Progenitor cell of endocrine pancreas (in vitro differentiated cells): Measurements from ENCODE around the gene SHISA8. TPM values are rescaled to one million over a fixed set of nuclear protein-coding genes. Genes with fewer than 3 reads are reported as not detected.

Experiments
- DNase-seq: peaks from one replicate; pipeline ENCODE4 v3.0.0; 2021; ENCODE audit warnings: low spot score; ENCODE audit not compliant: unreplicated experiment
- H3K27ac Mint-ChIP-seq: 2 replicates; pipeline ENCODE4 v1.8.0; 2021; ENCODE audit warnings: mild to moderate bottlenecking, moderate library complexity, mixed read lengths
- H3K27me3 Mint-ChIP-seq: 2 replicates; pipeline ENCODE4 v1.8.0; 2021; ENCODE audit warnings: mixed read lengths
- H3K36me3 Mint-ChIP-seq: 2 replicates; pipeline ENCODE4 v1.8.0; 2022; ENCODE audit warnings: mixed read lengths; ENCODE audit not compliant: insufficient read depth
- H3K4me1 Mint-ChIP-seq: 2 replicates; pipeline ENCODE4 v1.8.0; 2021; ENCODE audit warnings: low read depth, mixed read lengths
- H3K4me3 Mint-ChIP-seq: 2 replicates; pipeline ENCODE4 v1.8.0; 2021; ENCODE audit warnings: low read depth, mild to moderate bottlenecking, moderate library complexity, mixed read lengths
- H3K9me3 Mint-ChIP-seq: 2 replicates; pipeline ENCODE4 v1.8.0; 2021; ENCODE audit warnings: low read depth, mixed read lengths
- total RNA-seq: library from RNA; stranded (reverse); gene quantifications from 2 replicates; pipeline ENCODE4 v1.2.1, GENCODE V29; 2021
- TF ChIP-seq, protein P1 (sequence below): fragments of 200-600 bp; sonication (generic); IDR thresholded peaks from one replicate; pipeline ENCODE4 v1.5.0; 2021; ENCODE audit warnings: antibody characterized with exemption, mild to moderate bottlenecking; ENCODE audit not compliant: unreplicated experiment

Gene SHISA8
- total RNA-seq, 1 donor from 2014 or later, result not detected

DNA sequence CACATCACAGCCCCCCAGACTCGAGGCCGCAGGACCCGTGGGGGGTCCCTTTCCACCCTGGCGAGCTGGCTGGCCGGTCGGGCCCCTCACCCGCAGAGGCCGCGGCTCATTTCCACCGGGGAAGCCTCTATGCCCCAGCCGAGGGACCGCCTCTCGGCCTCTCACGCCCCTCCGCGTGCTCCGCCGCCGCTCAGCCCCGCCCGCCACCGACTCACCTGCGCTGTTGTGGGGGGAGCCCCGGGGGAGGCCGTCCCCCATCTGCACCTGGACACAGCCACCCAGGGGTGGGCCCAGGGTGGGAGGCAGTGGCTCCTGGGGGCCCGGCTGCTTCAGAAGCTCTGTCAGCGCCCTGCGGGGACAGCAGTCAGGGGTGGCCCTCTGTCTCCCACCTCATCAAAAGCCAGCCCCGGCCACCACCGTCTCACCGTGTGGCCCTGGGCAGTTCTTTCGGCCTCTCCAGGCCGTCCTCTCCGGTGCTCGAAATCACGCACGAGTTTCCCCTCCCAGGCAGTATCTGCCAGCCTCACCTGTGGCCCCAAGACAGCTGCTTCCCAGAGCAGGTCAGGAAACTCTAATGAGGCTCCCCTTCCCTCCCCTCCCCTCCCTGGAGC lies 3.8 kb downstream of the SHISA8 start:
- no peak for DNase-seq
- TF ChIP-seq, protein P1, sequence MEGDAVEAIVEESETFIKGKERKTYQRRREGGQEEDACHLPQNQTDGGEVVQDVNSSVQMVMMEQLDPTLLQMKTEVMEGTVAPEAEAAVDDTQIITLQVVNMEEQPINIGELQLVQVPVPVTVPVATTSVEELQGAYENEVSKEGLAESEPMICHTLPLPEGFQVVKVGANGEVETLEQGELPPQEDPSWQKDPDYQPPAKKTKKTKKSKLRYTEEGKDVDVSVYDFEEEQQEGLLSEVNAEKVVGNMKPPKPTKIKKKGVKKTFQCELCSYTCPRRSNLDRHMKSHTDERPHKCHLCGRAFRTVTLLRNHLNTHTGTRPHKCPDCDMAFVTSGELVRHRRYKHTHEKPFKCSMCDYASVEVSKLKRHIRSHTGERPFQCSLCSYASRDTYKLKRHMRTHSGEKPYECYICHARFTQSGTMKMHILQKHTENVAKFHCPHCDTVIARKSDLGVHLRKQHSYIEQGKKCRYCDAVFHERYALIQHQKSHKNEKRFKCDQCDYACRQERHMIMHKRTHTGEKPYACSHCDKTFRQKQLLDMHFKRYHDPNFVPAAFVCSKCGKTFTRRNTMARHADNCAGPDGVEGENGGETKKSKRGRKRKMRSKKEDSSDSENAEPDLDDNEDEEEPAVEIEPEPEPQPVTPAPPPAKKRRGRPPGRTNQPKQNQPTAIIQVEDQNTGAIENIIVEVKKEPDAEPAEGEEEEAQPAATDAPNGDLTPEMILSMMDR, result no peak
- Mint-ChIP-seq H3K36me3 (peaks cover 4% of the 10 kb centered on the region), H3K4me1 (peaks cover 1% of the 10 kb centered on the region), H3K9me3 (no peaks in the 10 kb centered on the region), H3K4me3 (no peak overlapping the region), H3K27ac (no peak overlapping the region), H3K27me3 (peaks cover 47% of the 10 kb centered on the region)

DNA sequence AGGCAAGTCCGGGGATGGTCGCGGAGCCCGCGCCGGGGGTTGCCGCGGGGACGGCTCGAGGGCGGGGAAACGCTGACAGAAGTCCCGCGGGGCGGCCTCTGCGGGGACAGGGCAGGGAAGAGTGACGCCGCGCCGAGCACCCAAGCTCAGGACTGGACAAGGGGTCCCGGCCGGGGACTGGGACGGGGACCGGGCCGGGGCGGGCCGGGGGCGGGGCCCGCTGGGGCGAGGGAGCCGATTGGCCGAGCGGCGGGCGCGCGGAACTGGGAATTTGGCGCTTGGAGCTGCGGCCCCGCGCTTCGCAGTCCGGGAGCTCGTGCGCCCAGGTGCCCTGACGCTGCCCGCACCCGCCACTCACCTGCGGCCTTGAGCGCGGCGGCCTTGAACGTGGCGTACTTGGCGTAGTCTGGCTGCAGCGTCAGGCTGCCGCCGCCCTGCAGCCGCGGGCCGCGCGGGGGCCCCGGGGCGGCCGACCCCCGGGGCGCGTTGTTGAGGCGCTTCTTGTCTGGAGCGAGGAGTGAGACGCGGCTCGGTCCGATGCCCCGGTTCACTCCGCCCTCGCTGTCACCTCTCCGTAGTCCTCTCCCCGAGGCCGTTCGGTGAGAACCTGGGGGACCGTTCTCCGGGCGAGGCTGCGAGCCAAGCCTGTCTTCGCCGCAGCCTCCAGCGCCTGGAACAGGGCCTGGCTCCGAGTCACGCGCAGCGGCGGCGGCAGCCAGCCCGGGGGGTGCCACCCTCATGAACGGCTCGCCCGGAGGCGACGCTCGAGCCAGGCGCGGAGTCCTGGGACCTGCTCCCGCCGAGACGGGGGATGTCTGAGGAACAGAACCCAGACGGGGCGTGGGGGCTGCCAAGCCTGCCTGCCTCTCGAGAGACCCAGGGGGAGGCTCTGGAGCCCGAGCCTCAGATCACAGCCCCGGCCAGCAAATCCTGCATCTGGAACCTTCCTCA lies 4.5 kb downstream of the SHISA8 start:
- Mint-ChIP-seq H3K9me3 (no peaks in the 10 kb centered on the region), H3K27me3 (peaks cover 39% of the 10 kb centered on the region), H3K4me1 (peaks cover 1% of the 10 kb centered on the region), H3K27ac (no peak overlapping the region), H3K36me3 (peaks cover 6% of the 10 kb centered on the region), H3K4me3 (no peak overlapping the region)
- TF ChIP-seq, protein P1, result no peak
- no peak for DNase-seq

DNA sequence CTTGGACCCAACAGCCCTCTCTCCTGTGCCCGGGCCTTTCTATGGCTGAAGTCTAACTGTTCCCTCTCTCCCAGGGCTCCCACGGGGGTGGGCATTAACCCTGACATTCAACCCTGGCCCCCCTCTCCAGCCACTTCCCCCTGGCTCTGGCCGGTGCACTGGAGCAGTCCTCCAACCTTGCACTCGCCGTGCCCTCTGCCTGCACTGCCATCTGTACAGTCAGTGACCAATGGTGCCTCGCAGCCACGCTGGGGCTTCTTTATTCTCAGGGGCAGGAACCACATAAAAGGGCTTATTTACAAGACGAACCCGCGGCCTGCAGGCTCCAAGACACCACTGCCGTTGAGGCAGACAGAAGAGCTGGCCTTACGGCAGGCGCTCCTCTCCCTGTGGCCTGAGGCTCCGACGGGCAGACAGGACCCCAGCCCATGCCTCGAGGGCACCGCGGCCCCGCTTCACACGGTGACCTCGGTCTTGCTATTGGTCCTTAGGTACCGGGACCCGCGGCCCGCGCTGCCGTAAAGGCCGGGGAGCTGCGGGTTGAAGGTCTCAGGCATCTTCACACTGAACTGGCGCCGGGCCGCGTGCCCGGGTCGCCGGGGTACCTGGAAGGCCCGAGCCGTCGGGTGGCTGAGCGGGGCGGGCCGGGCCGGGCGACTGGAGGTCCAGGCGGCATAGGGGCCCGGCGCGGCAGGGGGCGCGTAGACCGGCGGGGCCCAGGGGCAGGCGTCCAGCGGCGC lies 5.4 kb downstream of the SHISA8 start:
- peaks cover 1% of the 10 kb centered on the region for H3K4me1 Mint-ChIP-seq
- H3K27me3 Mint-ChIP-seq, result peaks cover 37% of the 10 kb centered on the region
- TF ChIP-seq, protein P1, result no peak
- peaks cover 6% of the 10 kb centered on the region for H3K36me3 Mint-ChIP-seq
- no peak overlapping the region for H3K27ac Mint-ChIP-seq
- DNase-seq, result no peak
- no peak overlapping the region for H3K4me3 Mint-ChIP-seq
- no peaks in the 10 kb centered on the region for H3K9me3 Mint-ChIP-seq

DNA sequence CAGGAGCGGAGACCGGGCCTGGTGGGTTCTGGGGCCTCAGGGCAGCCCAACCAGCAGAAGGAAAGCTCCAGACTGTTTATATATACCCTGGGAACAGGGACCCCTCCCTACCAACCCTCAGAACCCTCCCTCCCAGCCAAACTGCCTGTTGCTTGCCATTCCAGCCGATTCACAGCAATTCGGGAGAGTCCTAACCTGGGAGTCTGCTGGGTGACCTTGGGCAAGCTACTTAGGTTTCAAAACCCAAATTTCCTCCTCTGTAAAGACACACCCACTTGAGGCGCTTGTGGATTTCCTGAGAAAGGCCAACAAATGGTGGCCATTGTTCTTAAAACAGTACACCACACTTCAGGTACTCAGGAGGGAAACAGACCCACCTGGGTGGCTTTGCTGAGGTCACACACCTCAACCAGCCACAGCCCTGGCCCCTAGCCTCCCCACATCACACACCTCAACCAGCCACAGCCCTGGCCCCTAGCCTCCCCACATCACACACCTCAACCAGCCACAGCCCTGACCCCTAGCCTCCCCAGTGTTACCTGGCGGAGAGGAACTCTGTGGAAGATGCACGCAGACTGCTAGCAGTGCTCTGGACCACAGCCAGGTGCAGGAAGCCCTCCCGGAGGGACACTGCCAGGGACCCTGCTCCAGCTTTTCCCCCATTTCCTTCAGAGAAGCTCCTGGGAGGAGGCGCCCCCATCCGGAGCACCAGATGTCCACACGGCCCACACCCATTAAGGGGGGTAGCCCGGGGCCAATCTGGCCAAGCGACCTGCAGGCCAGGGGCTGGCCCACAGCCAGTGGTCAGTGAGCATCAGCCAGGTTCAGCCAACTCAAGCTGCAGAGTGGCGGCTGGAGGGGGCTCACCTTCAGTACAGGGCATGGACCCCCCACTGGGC lies 6.2 kb downstream of the SHISA8 start:
- Mint-ChIP-seq H3K27me3 (peaks cover 37% of the 10 kb centered on the region), H3K4me1 (peaks cover 1% of the 10 kb centered on the region), H3K27ac (no peak overlapping the region), H3K36me3 (peaks cover 9% of the 10 kb centered on the region), H3K9me3 (no peaks in the 10 kb centered on the region), H3K4me3 (no peak overlapping the region)
- DNase-seq, result no peak
- TF ChIP-seq, protein P1, result no peak
